GM18519 (cell line): ENCODE measurements around the gene DDX50.
"Not testable (repeated sequence)": the region's sequence is repeated elsewhere in the genome, so short reads cannot be mapped to it uniquely, and the experiment has no call there.

ENCODE experiments used
- ATAC-seq: cut with Tn5 transposase; IDR thresholded peaks from one replicate; pipeline ENCODE4 v1.9.1; 2021; ENCODE audit warnings: mild to moderate bottlenecking, moderate library complexity; ENCODE audit not compliant: unreplicated experiment, low FRiP score

Gene DDX50, protein sequence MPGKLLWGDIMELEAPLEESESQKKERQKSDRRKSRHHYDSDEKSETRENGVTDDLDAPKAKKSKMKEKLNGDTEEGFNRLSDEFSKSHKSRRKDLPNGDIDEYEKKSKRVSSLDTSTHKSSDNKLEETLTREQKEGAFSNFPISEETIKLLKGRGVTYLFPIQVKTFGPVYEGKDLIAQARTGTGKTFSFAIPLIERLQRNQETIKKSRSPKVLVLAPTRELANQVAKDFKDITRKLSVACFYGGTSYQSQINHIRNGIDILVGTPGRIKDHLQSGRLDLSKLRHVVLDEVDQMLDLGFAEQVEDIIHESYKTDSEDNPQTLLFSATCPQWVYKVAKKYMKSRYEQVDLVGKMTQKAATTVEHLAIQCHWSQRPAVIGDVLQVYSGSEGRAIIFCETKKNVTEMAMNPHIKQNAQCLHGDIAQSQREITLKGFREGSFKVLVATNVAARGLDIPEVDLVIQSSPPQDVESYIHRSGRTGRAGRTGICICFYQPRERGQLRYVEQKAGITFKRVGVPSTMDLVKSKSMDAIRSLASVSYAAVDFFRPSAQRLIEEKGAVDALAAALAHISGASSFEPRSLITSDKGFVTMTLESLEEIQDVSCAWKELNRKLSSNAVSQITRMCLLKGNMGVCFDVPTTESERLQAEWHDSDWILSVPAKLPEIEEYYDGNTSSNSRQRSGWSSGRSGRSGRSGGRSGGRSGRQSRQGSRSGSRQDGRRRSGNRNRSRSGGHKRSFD

GRCh38 chr10:68901105-68901927 lies at the start of gene DDX50:
Gene DDX50, plus strand, starts transcription at chr10:68901315. Its CDS starts 70 bp downstream, at chr10:68901385.
- peak; percentile 96 for ATAC-seq

DNA sequence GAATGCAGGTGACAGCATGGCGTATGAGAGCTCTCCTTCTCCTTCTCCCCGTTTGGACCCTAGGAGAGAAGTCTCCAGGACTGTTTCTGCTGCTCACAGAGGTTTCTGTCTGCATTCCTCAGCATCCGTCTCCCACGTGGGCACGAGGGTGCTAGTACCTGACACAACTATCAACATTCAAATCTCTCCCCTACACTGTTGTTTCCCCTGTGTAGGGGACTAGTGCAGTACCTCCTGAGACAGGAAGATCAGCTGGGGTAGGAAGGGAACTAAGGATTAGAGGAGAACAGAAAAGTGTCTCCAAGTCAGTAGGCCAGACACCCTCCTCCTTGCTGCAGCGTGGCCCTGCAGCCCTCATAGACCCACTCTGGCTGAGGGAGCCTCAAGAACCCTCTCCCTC lies 44.8 kb upstream of the DDX50 start:
- no peak for ATAC-seq

DNA sequence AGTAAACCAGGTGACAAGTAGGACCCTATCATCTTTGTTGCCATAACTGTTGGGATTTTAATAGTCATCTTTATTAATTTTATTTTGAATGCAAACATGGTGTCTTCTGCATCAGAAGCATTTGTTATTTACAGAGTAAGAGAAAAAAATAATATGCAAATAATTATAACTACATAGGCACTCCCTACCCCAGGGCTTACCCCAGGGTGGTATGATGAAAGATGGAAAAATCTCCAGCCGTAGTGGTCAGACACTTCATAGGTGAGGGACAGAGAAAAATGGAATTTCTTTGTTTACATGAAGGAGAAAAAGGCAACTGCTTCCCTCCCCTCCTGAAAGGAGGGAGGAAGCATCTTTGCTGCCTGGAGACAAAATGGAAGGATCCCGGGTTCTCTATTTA lies 44.1 kb upstream of the DDX50 start:
- no peak for ATAC-seq

GRCh38 chr10:68861253-68861652 lies 39.9 kb upstream of the DDX50 start:
- no peak for ATAC-seq

- ATAC-seq, result no peak
Observed at GRCh38 chr10:68864611-68865010, 36.5 kb upstream of the DDX50 start.

DNA sequence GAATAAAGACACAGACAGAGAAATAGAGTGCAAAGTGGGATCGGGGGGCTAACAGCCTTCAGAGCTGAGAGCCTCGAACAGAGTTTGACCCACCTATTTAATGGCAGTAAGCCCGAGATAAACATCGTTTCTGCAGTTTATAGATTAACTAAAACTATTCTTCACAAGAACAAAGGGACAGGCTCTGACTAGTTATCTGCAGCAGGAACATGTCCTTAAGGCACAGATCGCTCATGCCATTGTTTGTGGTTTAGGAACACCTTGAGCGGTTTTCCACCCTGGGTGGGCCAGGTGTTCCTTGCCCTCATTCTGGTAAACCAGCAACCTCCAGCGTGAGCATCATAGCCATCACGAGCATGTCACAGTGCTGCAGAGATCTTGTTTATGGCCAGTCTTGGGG lies 32.9 kb upstream of the DDX50 start:
- not testable (repeated sequence) for ATAC-seq

GRCh38 chr10:68869623-68870022 lies 31.5 kb upstream of the DDX50 start:
- ATAC-seq, result no peak

DNA sequence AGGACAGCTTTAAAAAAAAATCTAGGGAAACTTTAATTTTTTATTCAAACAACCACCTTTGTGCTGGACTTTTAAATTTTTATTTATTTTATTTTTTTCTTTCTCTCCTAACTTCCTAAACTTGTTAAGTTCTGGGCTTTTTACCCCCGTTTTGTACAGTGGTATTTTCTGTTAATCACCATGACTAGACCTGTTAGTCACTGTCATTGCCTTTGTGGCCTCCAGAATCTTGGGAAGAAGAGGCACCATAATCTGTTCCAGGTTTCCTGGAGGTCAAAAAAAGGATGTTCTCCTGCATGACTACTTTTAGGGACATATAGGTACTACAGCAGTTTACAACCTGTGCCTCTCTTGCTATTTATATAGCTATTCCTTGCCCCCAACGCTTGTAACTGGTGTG lies 31.1 kb upstream of the DDX50 start:
- no peak for ATAC-seq

DNA sequence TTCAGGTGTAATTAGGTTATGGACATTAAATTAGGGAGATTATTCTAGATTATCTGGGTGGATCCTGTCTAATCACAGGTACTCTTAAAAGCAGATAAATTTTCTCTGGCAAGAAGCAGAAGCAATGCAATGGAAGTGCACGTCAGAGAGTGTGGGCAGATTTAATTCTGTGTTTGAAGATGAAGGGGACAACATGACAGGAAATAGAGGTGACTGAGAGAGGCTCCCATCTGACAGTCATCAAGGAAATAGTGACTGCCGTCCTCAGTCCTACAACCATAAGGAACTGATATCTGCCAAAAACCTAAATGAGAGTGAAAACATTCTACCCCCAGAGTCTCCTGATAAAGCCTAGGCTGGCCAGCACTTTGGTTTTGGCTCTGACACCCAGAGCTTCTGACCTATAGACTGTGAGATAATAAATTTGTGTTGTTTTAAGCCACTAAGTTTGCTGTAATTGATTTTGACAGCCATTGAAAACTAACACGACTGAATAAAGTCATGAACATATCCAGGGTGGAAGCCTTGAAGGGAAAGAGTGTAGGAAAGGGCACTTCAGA lies 30.5 kb upstream of the DDX50 start:
- ATAC-seq, result no peak

- no peak for ATAC-seq
Observed at GRCh38 chr10:68871105-68871711, 29.9 kb upstream of the DDX50 start.

DNA sequence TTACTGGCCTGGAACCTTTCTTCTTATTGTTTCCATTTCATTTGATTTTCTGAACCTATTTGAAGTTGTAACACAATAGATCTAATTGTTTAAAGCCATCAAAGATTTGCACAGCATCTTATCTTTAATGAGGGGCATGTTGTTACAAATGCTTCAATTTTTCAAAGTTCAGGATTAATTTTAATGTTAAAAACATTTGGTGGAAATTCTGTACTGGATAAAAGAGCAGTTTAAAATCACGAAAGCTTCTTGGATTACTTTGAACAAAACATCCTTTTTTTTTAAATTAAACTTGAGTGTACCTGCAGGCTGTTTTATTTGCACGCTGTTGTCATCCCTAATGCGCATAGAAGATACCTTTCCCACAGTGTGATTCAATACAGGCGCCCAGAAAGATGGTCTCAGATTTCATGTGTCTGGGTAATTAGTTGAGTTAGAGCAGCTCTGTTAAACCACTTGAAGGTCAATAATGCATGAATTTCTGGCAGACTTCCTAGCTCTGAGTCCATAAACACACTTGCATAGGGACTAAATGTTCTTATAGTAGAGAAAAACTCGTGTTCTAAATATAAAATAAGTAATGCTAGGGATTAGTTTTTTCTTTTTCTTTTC lies 29.3 kb upstream of the DDX50 start:
- no peak for ATAC-seq

- no peak for ATAC-seq
Observed at GRCh38 chr10:68876246-68877138, 24.6 kb upstream of the DDX50 start.

GRCh38 chr10:68877482-68878110 lies 23.5 kb upstream of the DDX50 start:
- no peak for ATAC-seq

- no peak for ATAC-seq
Observed at GRCh38 chr10:68878496-68878895, 22.6 kb upstream of the DDX50 start.

GRCh38 chr10:68879628-68880027 lies 21.5 kb upstream of the DDX50 start:
- ATAC-seq, result no peak

- no peak for ATAC-seq
Observed at GRCh38 chr10:68880181-68880580, 20.9 kb upstream of the DDX50 start.

GRCh38 chr10:68895041-68895440 lies 6.1 kb upstream of the DDX50 start:
- ATAC-seq, result no peak

GRCh38 chr10:68897336-68897741 lies 3.8 kb upstream of the DDX50 start:
- ATAC-seq, result no peak
